PC-3 (cell line): ENCODE results near the gene ZAR1.

Experiments
- CTCF ChIP-seq: fragments of 300-600 bp; sonication (generic); conservative IDR thresholded peaks from 2 replicates; pipeline ENCODE4 v1.5.1; 2017; ENCODE audit warnings: antibody characterized with exemption, low read depth, mild to moderate bottlenecking, low read length
- EZH2 ChIP-seq: fragments of 300-600 bp; sonication (generic); IDR thresholded peaks from one replicate; pipeline ENCODE4 v1.6.1; 2017; ENCODE audit warnings: antibody characterized with exemption, mild to moderate bottlenecking, low read length; ENCODE audit not compliant: unreplicated experiment

GRCh38 chr4:48498895-48499294 lies 8.8 kb downstream of the ZAR1 start:
- TF ChIP-seq CTCF (no peak), EZH2 (no peak)
